Superior temporal gyrus (tissue), 1 donor: Measurements from ENCODE around the gene SMIM26.

Source experiments
- DNase-seq: peaks from one replicate; pipeline ENCODE4 v3.0.0-alpha.2; 2016; ENCODE audit errors: extremely low spot score

The SMIM26 gene

DNA sequence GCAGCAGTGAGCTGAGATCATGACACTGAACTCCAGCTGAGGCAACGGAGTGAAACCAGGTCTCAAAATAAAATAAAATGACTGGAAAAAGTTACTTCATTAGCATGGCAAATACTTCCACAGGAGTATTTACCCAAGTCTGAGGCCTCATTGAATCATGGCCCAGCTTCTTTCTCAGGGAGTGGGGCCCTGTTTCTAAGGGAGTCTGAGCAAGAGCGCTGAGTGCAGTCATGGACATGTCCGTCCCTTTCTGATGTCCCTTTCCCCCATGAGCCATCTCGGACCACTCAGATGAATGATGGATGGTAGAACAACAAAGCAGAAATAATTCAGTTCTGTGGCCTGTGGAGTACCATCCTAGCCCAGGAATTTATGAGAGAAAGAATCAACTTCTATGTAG, 12.8 kb downstream of the SMIM26 start:
- DNase-seq, result no peak

DNA sequence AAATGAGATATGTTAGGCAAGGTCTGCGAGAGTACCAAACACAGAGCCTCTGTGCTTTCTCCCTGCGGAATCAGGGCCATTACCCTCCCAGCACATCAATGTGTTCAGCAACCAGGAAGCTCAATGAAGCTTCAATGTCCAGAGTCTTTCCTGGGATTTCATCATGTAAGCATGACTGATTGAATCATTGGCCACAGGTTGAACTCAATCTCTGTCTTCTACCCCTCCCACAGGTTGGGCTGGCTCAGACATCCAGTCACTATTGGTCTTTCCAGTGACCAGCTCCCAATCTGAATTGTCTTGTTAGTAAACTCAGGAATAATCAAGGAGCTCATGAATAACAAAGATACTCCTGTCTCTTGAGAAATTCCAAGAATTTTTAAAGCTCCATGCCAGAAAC, 17.9 kb downstream of the SMIM26 start:
- no peak for DNase-seq

DNA sequence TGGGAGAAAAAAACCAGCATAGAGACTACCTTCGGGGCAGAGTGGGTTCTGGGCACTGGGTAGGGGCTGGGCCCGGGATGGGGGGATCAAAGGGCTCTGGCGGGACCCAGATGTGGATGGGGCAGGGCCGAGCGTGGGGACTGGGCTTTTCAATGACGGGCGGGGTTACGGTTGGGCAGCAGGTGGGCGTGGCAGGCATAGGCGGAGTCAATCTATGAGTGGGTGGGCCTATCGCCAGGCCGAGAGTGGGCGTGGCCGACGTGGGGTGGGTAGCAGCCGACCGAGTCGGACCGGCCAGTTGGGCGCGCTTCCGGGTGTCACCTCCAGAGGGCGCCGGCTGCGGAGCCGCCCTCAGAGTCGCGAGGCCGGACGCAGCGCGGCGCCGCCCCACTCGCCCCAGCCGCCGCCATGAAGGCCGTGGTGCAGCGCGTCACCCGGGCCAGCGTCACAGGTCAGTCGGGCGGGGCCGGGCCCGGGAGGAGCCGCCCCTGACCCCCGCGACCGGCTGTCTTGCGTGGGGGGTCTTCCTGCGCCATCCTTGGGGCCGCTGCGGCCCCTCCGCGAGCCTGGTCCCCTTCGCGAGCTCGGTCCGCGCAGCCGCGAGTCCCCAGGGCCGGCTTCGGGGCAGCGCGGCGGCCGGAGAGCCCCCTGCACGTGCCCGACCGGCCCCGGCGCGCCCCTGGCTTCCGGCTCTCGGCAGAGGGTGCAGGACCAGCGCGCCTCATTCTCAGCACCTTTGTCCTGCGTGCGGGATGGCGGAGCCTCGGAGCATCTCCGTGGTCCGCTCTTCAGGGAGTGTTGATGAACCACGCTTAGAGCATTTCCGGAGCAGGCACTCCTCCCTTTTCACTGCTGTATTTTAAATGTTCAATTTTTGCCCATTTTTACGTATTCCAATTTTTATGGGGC, 20.7 kb downstream of the SMIM26 start, which contains the start of gene DTD1:
Gene DTD1 (plus strand): TSS at position 390 of the 909 bp plus-strand sequence. CDS start 19 bp downstream, at position 409.
- DNase-seq, result peak; percentile 91

DNA sequence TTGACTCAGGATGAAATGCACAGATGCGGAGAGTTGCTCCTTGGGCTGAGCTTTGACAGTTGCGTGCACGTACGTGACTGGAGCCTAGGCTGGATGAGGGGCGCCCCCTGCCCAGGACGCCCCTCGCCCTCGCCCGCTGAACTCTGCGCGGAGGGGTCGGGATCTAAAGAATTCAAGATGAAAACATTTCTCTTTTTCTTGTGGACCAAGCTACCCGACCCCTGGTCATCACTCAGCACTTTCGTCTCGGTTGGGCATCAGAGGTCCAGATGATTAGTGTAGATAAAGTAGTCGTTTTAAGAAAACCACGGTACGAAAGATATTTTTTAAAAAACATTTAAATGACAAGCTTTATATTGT, 21.3 kb downstream of the SMIM26 start:
- DNase-seq, result peak; percentile 27

DNA sequence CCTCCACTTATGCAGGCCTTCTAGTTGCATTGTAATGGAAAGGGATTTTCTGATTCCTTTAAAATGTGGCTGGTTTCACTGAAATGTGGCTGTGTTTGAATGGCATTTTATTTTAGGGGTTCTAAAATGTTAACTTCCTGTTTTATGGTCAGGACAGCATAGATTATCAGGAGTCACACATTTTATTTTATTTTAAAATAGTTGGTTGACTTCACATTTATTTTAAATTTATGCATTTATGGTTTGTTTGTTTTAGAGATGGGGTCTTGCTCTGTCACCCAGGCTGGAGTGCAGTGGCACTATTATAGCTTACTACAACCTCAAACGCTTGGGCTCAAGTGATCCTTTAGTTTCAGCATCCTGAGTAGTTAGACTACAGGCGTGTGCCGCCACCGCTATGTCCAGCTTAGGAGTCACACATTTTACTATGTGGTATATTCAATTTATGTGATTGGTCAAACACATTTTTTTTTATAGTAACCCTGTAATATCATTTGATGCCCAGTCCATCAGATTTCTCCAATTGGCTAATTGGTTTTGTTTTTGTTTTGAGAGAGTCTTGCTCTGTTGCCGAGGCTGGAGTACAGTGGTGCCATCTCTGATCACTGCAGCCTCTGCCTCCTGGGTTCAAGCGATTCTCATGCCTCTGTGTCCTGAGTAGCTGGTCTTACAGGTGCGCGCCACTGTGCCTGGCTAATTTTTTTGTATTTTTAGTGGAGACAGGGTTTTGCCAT, 22.9 kb downstream of the SMIM26 start:
- DNase-seq, result no peak

DNA sequence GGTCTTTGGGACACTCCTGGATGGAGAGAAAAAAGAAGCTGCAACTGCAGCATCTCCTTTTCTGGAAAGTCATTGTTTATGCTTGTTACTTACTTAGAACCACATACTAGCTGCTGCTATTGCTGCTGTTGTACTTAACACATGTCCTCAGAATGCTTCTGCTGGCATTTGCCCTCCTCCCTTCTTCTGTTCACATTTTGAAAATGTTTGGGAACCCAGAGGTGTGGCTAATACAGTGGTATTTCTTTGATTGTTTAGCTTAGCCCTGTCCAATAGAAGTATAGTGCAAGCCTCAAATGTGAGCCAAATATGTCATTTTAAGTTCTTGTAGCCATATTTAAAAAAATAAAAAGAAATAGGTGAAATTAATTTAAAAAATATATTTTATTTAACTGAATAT, 29.0 kb downstream of the SMIM26 start:
- no peak for DNase-seq

DNA sequence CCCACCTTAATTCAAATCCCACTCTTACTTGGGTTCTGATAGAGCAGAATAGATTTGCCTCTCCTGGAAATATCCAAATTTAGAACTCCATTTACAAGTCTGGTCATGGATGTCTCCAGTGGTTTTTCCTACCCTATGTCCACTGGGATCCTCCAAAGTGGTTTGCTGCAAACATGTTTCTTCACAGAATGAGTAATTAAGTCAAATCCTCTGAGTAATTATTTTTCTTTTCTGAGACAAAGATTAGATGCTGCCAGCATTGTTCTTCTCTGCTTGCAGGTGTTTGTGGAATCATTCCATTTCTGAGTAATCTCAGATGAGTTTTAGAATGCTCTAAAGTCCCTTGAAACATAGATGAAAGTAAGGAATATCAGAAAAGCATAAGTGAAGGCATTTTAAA, 42.5 kb downstream of the SMIM26 start:
- DNase-seq, result no peak

DNA sequence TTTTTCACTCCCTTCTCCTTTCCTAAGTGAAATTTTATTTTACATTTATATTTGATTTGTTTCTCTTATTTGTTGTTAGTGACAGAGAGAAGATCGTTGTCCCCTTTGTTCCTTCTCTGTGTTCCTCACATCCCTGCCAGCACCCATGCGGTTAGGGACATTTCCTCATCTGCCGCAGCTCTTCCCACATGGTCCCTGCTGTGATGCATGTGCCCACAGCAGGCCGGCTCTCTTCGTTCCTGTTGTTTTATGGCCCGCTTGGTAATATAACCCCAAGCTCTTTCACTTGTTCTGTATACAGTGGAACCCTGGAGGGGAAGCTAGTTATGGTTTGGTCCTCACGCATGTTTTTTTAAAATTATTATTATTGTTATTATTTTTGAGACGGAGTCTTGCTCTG, 44.3 kb downstream of the SMIM26 start:
- DNase-seq, result no peak

DNA sequence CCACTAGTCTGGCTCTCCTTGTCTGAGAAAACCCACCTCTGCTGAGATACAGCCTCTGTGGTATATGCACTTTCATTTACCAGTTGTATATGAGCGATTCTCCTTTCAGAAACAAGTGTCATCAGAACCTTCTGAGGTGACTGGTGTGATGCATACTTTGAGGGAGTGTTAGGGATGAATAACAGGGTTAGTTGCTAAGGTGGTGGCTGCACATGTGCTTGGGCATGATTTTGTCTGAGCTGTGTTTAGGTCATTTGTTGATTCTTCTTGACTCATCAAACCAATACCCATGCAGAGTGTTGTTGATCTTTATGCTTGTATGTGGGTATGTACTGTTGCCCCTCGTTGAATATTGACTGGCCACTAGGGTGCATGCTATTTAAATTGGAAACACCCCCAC, 46.3 kb downstream of the SMIM26 start:
- no peak for DNase-seq

DNA sequence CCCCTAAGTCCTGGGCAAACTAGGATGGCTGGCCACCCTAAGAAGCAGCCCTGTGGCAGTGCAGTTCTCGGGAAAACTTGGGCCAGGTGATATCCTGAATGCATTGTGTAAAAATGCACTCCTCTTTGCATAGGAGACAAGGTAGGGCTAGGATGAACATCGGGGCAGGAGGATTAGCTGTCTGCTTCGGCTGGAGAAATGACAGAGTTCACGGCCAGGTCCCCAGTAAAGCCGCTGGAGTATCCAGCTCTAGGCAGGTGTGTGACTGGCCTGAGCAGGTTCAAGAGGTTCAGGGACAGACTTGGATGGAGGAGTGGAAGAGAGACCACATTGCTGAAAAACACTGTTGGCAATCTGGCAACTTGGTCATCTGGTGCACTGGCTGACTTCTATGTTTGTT, 47.0 kb downstream of the SMIM26 start:
- DNase-seq, result no peak

DNA sequence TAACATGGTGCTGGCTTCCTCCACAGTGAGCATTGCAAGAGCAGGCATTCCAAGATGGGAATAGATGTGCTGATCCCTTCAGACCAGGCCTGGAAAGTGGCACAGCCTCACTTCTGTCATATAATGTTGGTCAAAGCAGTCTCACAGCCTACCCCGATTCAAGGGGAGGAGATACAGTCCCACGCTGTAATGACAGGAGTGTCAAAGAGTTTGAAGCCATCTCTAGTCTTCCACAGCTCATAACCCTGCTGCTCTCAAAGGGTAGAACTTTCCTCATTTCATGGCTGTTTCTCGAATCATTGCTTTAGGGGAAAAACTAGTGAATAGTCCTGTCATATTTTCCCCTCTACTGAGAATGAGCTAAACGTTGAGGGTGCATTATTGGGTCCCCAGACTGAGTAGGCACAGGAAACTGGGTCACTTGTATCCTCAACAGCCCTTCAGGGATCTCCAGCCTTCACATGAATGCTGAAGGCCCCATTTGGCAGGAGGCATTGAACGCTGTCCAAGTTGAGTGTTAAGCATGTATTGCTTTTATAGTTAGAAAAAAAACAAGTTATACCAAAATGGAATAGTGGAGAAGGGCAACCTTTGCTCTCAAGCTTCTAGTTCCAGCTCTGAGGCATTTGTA, 47.9 kb downstream of the SMIM26 start:
- no peak for DNase-seq
